ENCODE data around the gene ARHGAP33. TPM values are rescaled to one million over a fixed set of nuclear protein-coding genes. Genes with fewer than 3 reads are reported as not detected.

Gene ARHGAP33
- total RNA-seq, 1 donor from 2014 or later, result 1.0 TPM

DNA sequence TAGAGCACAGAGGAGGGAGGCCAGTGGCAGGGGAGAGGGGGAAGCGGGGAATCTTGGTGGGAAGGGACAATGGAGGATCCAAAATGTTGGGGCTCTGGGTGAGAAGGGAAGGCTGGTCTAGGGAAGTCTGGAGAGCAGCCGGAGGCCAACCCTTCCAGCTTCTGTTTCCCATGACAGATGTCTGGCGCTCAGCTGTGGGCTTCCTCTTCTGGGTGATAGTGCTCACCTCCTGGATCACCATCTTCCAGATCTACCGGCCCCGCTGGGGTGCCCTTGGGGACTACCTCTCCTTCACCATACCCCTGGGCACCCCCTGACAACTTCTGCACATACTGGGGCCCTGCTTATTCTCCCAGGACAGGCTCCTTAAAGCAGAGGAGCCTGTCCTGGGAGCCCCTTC, 28.8 kb upstream of the ARHGAP33 start:
- Histone ChIP-seq H3K27ac (ENCODE audit: low read depth, low read length) (peak overlapping the region; percentile 100), H3K4me3 (ENCODE audit: low read length in 3 of 3) (peak overlapping the region in 2 of 3 donors; percentile 94 to 98), H3K36me3 (ENCODE audit: control insufficient read depth in 3 of 3, insufficient read depth in 3 of 3, low read length in 3 of 3) (peaks cover 10 to 16% (median 15%) of the 10 kb centered on the region in 3 donors), H3K4me1 (ENCODE audit: control insufficient read depth in 3 of 3, insufficient read depth in 3 of 3, low read length in 3 of 3) (peaks cover 32 to 55% (median 40%) of the 10 kb centered on the region in 3 donors), H3K9me3 (ENCODE audit: control insufficient read depth in 3 of 3, low read length in 3 of 3) (no peaks in the 10 kb centered on the region), H3K27me3 (ENCODE audit: control insufficient read depth in 3 of 3, insufficient read depth in 3 of 3, low read length in 3 of 3) (no peaks in the 10 kb centered on the region), H3K9ac (ENCODE audit: low read depth in 1 of 3, low read length in 3 of 3) (peak overlapping the region; percentile 88 to 91 (median 89))

DNA sequence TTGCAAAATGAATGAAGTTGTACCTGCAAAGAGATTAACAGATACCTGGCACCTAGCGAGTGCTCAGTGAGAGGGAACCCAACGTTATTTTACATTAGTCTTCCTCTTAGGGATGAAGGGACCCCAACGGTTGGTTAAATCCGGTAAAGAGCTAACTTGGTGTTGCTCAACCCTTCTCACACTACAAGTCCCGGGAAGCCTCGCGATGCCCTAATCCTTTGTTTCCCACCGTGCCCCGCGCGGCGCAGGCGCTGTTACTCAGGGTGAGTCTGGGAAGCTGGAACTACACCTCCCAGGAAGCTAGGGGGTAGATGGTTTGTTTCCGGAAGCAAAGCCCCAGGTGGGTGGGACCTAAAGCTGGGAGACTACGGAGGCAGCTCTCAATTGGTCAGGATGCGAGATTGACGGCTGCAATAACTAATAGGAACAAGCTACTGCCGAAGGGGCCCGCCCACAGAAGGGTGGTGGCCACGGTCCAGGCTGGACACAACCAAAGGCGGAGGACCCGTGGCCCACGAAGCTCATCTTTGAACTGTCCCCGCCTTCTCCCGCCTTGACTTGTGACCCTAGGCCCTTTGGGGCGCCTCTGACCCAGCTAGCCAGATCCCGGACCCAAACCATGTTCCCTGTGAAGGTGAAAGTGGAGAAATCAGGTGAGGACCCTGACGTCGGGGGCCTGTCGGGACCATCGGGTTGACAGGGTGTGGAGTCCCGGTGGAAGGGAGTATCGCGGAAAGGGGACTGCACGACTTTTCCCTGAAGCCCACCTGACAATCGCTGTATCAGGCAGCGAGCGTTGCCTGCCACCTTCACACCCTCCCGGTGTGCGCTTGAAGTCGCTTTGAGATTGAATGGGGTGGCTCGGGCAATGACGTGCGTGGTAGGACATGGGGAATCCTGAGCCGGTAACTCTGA, 27.0 kb upstream of the ARHGAP33 start, which contains the start of gene LIN37:
LIN37 (plus strand) TSS at position 471 of the 915 bp plus-strand sequence; CDS start at position 620, 149 bp downstream.
- Histone ChIP-seq H3K4me1 (ENCODE audit: control insufficient read depth in 3 of 3, insufficient read depth in 3 of 3, low read length in 3 of 3) (peaks cover 32 to 46% (median 42%) of the 10 kb centered on the region in 3 donors), H3K27ac (ENCODE audit: low read depth, low read length) (peak within 1 kb of the TSS; percentile 85), H3K9me3 (ENCODE audit: control insufficient read depth in 3 of 3, low read length in 3 of 3) (no peaks in the 10 kb centered on the region)

DNA sequence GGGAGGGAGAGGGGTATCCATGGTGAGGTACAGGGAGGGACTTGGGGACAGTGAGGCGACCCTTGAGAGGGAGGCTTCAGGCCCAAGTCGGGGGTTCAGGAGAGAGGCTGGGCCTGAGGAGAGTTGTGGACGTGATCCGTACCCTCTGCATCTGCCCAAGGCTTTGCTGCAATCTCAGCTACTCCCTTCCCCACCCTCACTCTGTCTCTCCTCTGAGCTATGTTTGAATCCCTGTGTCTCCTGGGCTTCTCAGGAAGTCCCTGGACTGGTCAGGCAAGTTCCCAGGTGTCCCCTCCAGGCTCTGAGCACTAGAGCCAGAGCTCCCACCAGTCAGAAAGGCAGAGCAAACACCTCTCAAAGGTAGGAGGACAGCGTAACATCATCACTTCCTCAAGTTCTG, 25.2 kb upstream of the ARHGAP33 start:
- peaks cover 13 to 22% (median 19%) of the 10 kb centered on the region in 3 donors for H3K36me3 ChIP-seq (ENCODE audit: control insufficient read depth in 3 of 3, insufficient read depth in 3 of 3, low read length in 3 of 3)
- H3K27ac ChIP-seq (ENCODE audit: low read depth, low read length), result no peak overlapping the region
- no peaks in the 10 kb centered on the region for H3K27me3 ChIP-seq (ENCODE audit: control insufficient read depth in 3 of 3, insufficient read depth in 3 of 3, low read length in 3 of 3)
- H3K4me1 ChIP-seq (ENCODE audit: control insufficient read depth in 3 of 3, insufficient read depth in 3 of 3, low read length in 3 of 3), result peaks cover 35 to 47% (median 44%) of the 10 kb centered on the region in 3 donors
- no peak overlapping the region for H3K4me3 ChIP-seq (ENCODE audit: low read length in 3 of 3)
- H3K9me3 ChIP-seq (ENCODE audit: control insufficient read depth in 3 of 3, low read length in 3 of 3), result no peaks in the 10 kb centered on the region
- H3K9ac ChIP-seq (ENCODE audit: low read depth in 1 of 3, low read length in 3 of 3), result peak overlapping the region in 1 of 3 donors; percentile 40

More for the DNA sequence above, 27.0 kb upstream of the ARHGAP33 start, which contains the start of gene LIN37:
- H3K4me3 ChIP-seq (ENCODE audit: low read length in 3 of 3), result peak within 1 kb of the TSS; percentile 94 to 99 (median 99)
- peaks cover 13 to 15% (median 14%) of the 10 kb centered on the region in 3 donors for H3K36me3 ChIP-seq (ENCODE audit: control insufficient read depth in 3 of 3, insufficient read depth in 3 of 3, low read length in 3 of 3)
- H3K27me3 ChIP-seq (ENCODE audit: control insufficient read depth in 3 of 3, insufficient read depth in 3 of 3, low read length in 3 of 3), result no peaks in the 10 kb centered on the region
- H3K9ac ChIP-seq (ENCODE audit: low read depth in 1 of 3, low read length in 3 of 3), result peak within 1 kb of the TSS; percentile 92 to 98 (median 96)

DNA sequence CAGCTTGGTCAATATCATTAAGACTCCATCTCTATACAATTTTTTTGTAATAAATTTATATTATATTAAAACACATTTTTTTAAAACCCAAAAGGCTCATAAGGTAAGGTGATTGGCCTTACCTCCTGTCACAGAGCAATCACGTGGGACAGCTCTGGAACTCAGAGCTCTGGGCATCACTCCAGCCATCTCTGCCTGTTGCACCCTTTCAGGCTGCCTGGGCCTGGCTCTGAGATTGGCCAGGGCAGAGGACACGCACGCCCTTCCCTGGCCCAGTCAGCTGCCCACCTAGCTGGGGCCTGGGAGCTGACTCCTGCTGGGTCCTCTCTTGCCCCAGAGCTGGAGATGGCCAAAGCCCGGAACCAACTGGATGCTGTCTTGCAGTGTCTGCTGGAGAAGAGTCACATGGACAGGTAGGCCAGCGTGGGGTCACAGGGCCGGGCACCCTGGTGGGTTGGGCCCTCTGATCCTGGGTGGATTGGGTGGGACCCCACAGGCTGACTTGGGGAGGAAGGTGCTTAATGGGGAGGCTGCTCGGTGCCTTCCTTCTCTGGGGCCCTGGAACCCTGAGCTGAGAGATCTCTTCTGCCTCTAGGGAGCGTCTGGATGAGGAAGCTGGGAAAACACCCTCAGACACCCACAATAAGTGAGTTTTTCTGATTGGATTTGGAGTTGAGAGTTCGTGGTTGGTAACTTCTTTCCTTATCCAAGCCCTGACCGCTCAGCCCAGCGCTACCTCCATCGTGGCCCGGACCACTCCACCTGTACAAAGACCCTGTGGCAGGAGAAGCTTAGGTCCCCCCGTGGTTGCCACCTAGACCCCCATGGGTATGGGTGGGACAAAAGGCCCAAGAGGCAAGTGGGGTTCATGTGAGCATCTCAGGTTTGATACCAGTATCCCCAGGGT, 23.3 kb upstream of the ARHGAP33 start:
- H3K27me3 ChIP-seq (ENCODE audit: control insufficient read depth in 3 of 3, insufficient read depth in 3 of 3, low read length in 3 of 3), result no peaks in the 10 kb centered on the region
- peak overlapping the region; percentile 26 for H3K27ac ChIP-seq (ENCODE audit: low read depth, low read length)
- no peak overlapping the region for H3K4me3 ChIP-seq (ENCODE audit: low read length in 3 of 3)
- peaks cover 16 to 22% (median 19%) of the 10 kb centered on the region in 3 donors for H3K36me3 ChIP-seq (ENCODE audit: control insufficient read depth in 3 of 3, insufficient read depth in 3 of 3, low read length in 3 of 3)
- H3K4me1 ChIP-seq (ENCODE audit: control insufficient read depth in 3 of 3, insufficient read depth in 3 of 3, low read length in 3 of 3), result peaks cover 34 to 51% (median 42%) of the 10 kb centered on the region in 3 donors
- H3K9me3 ChIP-seq (ENCODE audit: control insufficient read depth in 3 of 3, low read length in 3 of 3), result no peaks in the 10 kb centered on the region
- peak overlapping the region in 1 of 3 donors; percentile 81 for H3K9ac ChIP-seq (ENCODE audit: low read depth in 1 of 3, low read length in 3 of 3)

DNA sequence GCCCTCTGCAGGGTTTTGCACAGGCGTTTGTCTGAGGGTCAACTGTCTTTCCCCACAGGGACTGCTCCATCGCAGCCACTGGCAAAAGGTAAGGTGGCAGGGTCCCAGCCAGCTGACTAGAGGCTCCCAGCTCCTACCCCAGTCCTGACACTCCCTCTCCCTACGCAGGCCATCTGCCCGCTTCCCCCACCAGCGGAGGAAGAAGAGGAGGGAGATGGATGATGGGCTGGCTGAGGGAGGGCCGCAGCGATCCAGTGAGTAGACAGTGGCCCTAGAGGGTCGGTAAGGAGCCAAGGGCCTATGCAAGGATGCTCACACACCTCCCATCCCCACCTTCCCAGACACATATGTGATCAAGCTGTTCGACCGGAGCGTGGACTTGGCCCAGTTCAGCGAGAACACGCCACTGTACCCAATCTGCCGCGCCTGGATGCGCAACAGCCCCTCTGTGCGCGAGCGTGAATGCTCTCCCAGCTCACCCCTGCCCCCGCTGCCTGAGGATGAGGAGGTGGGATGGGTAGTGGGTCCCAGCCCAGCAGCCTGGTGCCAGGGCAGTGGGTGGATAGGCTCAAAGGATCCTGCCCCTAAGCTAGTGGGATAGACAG, 22.5 kb upstream of the ARHGAP33 start:
- peak overlapping the region; percentile 25 for H3K27ac ChIP-seq (ENCODE audit: low read depth, low read length)
- peak overlapping the region in 1 of 3 donors; percentile 81 for H3K9ac ChIP-seq (ENCODE audit: low read depth in 1 of 3, low read length in 3 of 3)
- no peaks in the 10 kb centered on the region for H3K9me3 ChIP-seq (ENCODE audit: control insufficient read depth in 3 of 3, low read length in 3 of 3)
- H3K36me3 ChIP-seq (ENCODE audit: control insufficient read depth in 3 of 3, insufficient read depth in 3 of 3, low read length in 3 of 3), result peaks cover 16 to 22% (median 19%) of the 10 kb centered on the region in 3 donors
- no peak overlapping the region for H3K4me3 ChIP-seq (ENCODE audit: low read length in 3 of 3)
- peaks cover 37 to 52% (median 43%) of the 10 kb centered on the region in 3 donors for H3K4me1 ChIP-seq (ENCODE audit: control insufficient read depth in 3 of 3, insufficient read depth in 3 of 3, low read length in 3 of 3)
- H3K27me3 ChIP-seq (ENCODE audit: control insufficient read depth in 3 of 3, insufficient read depth in 3 of 3, low read length in 3 of 3), result no peaks in the 10 kb centered on the region

DNA sequence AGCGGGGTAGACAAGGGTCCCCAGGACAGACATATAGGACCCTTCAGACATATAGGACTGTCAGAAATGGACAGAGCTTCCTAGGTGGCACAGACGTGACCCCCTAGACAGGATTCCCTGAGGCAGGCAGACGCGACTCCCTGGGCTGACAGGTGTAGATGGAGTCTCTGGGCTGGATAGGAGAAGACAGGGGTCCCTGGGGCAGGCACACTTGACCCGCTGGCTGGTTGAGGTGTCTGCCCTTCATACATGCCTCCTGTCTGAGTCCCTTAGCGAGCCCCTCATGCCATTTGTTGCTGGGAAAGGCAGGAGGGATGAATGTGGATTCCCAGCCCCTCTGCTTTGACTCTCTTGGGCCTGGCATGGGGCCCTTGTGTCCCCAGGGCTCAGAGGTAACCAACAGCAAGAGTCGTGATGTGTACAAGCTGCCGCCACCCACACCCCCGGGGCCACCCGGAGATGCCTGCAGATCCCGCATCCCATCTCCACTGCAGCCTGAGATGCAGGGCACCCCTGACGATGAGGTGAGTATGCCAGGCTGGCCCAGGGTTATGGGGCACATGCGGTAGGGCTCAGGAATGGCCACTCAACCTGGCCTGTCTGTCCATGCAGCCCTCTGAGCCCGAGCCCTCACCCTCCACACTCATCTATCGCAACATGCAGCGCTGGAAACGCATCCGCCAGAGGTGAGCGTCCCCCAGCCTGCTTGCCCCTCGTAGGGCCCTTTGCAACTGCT, 21.6 kb upstream of the ARHGAP33 start:
- H3K36me3 ChIP-seq (ENCODE audit: control insufficient read depth in 3 of 3, insufficient read depth in 3 of 3, low read length in 3 of 3), result peaks cover 16 to 22% (median 19%) of the 10 kb centered on the region in 3 donors
- peak overlapping the region; percentile 99 for H3K27ac ChIP-seq (ENCODE audit: low read depth, low read length)
- H3K4me3 ChIP-seq (ENCODE audit: low read length in 3 of 3), result peak overlapping the region in 2 of 3 donors; percentile 13 to 20
- H3K4me1 ChIP-seq (ENCODE audit: control insufficient read depth in 3 of 3, insufficient read depth in 3 of 3, low read length in 3 of 3), result peaks cover 34 to 54% (median 43%) of the 10 kb centered on the region in 3 donors
- H3K9me3 ChIP-seq (ENCODE audit: control insufficient read depth in 3 of 3, low read length in 3 of 3), result no peaks in the 10 kb centered on the region
- H3K9ac ChIP-seq (ENCODE audit: low read depth in 1 of 3, low read length in 3 of 3), result peak overlapping the region in 2 of 3 donors; percentile 21 to 81
- no peaks in the 10 kb centered on the region for H3K27me3 ChIP-seq (ENCODE audit: control insufficient read depth in 3 of 3, insufficient read depth in 3 of 3, low read length in 3 of 3)

DNA sequence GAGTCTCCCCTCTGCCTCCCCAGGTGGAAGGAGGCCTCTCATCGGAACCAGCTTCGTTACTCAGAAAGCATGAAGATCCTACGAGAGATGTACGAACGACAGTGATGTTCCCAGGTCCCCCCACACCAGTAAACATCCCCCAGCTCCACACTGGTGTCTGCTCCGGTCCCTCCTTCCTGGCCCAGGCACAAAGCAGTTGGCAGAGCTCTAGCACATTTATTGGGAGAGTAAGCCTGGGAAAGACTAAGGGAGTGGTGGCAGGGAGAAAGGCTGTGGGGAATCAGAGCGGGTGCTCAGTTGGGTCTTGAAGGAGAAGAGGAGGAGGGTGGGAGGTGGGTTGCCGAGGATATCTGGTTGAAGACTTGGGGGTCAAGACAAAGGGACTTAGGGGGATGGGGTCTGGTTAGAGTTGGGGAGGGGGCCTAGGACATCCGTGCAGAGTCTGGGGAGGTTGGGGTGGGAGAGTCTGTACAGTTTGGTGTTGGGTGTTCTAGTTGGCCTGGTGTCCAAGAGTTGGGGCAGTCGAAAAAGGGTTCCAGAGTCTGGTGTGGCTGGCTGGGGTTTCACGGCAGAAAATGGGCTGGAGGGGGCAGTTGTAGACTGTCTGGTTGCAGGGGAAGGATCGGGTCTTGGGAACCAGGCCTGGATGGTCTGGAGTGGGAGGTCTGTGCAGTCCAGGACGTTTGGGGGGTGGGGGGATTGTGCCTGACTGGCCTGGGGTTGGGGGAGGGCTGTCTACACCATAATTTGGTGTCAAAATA, 20.8 kb upstream of the ARHGAP33 start:
- H3K9ac ChIP-seq (ENCODE audit: low read depth in 1 of 3, low read length in 3 of 3), result peak overlapping the region; percentile 69 to 95 (median 81)
- no peaks in the 10 kb centered on the region for H3K9me3 ChIP-seq (ENCODE audit: control insufficient read depth in 3 of 3, low read length in 3 of 3)
- peak overlapping the region; percentile 52 to 100 (median 86) for H3K4me3 ChIP-seq (ENCODE audit: low read length in 3 of 3)
- H3K36me3 ChIP-seq (ENCODE audit: control insufficient read depth in 3 of 3, insufficient read depth in 3 of 3, low read length in 3 of 3), result peaks cover 16 to 22% (median 19%) of the 10 kb centered on the region in 3 donors
- H3K27ac ChIP-seq (ENCODE audit: low read depth, low read length), result peak overlapping the region; percentile 99
- no peaks in the 10 kb centered on the region for H3K27me3 ChIP-seq (ENCODE audit: control insufficient read depth in 3 of 3, insufficient read depth in 3 of 3, low read length in 3 of 3)
- peaks cover 32 to 55% (median 43%) of the 10 kb centered on the region in 3 donors for H3K4me1 ChIP-seq (ENCODE audit: control insufficient read depth in 3 of 3, insufficient read depth in 3 of 3, low read length in 3 of 3)

DNA sequence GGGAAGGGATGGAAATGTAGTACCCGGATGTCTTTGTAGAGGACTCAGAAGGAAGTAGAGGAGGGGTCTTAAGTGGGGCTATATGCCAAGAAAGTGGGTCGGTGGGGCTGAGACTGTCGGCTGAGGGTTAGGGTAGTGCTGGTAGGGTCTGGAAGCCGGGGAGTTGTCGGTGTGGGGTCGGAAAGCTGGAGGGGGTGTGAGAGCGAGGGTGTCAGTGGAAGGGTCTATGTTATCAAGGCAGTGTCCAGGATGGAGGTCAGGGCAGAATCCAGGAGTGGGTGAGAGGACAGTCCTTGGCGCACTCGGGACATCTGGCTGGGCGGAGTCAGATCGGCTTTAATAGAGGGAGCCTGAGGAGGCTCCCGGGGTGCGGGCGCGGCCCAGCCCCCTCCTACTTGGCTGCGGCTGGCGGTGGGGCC, 20.2 kb upstream of the ARHGAP33 start:
- peak overlapping the region; percentile 52 to 100 (median 86) for H3K4me3 ChIP-seq (ENCODE audit: low read length in 3 of 3)
- H3K9me3 ChIP-seq (ENCODE audit: control insufficient read depth in 3 of 3, low read length in 3 of 3), result no peaks in the 10 kb centered on the region
- H3K4me1 ChIP-seq (ENCODE audit: control insufficient read depth in 3 of 3, insufficient read depth in 3 of 3, low read length in 3 of 3), result peaks cover 32 to 50% (median 39%) of the 10 kb centered on the region in 3 donors
- H3K27ac ChIP-seq (ENCODE audit: low read depth, low read length), result peak overlapping the region; percentile 99
- peak overlapping the region; percentile 69 to 95 (median 81) for H3K9ac ChIP-seq (ENCODE audit: low read depth in 1 of 3, low read length in 3 of 3)
- peaks cover 16 to 22% (median 19%) of the 10 kb centered on the region in 3 donors for H3K36me3 ChIP-seq (ENCODE audit: control insufficient read depth in 3 of 3, insufficient read depth in 3 of 3, low read length in 3 of 3)
- no peaks in the 10 kb centered on the region for H3K27me3 ChIP-seq (ENCODE audit: control insufficient read depth in 3 of 3, insufficient read depth in 3 of 3, low read length in 3 of 3)

Data from skeletal muscle tissue (tissue), 4 donors.